HepG2 (cell line): ENCODE data around the gene DDIT4. TPM values are rescaled to one million over a fixed set of nuclear protein-coding genes. Genes with fewer than 3 reads are reported as not detected.
A peak's percentile ranks its signal among the peaks of the same experiment; 100 is the strongest.

Source experiments
- ATRX ChIP-seq: sonication (generic); formaldehyde crosslinking; IDR thresholded peaks from 2 replicates; pipeline ENCODE4 v1.4.0; 2020; ENCODE audit warnings: missing genetic modification reagents, borderline replicate concordance
- CBX1 ChIP-seq: IDR thresholded peaks from one replicate; pipeline ENCODE4 v1.6.1; 2016; ENCODE audit warnings: antibody characterized with exemption, low read depth
- CENPX ChIP-seq: sonication (generic); formaldehyde crosslinking; IDR thresholded peaks from 2 replicates; pipeline ENCODE4 v1.9.0; 2021; ENCODE audit warnings: mild to moderate bottlenecking, missing genetic modification reagents, moderate library complexity
- CHD2 ChIP-seq: IDR thresholded peaks from 2 replicates; pipeline ENCODE4 v1.6.1; 2011; ENCODE audit warnings: low read depth, low read length, improper control_type of control experiment
- HNF4A ChIP-seq: sonication (generic); formaldehyde crosslinking; IDR thresholded peaks from 2 replicates; pipeline ENCODE4 v1.4.0; 2020; ENCODE audit warnings: missing genetic modification reagents
- RARG ChIP-seq: sonication (generic); formaldehyde crosslinking; IDR thresholded peaks from 2 replicates; pipeline ENCODE4 v1.4.0; 2020; ENCODE audit warnings: low read depth, mild to moderate bottlenecking, missing genetic modification reagents
- RELA ChIP-seq: sonication (generic); formaldehyde crosslinking; IDR thresholded peaks from 2 replicates; pipeline ENCODE4 v1.4.0; 2020; ENCODE audit warnings: missing genetic modification reagents
- SMAD1 ChIP-seq: sonication (generic); formaldehyde crosslinking; IDR thresholded peaks from 2 replicates; pipeline ENCODE4 v1.4.0; 2020; ENCODE audit warnings: missing genetic modification reagents, low read depth, mild to moderate bottlenecking, borderline replicate concordance
- SRSF4 ChIP-seq: fragments of 200-400 bp; formaldehyde crosslinking; IDR thresholded peaks from one replicate; pipeline ENCODE4 v1.6.1; 2018; ENCODE audit warnings: mild to moderate bottlenecking, low read depth, low read length, moderate library complexity; ENCODE audit not compliant: poor library complexity, severe bottlenecking
- YEATS2 ChIP-seq: sonication (generic); formaldehyde crosslinking; IDR thresholded peaks from 2 replicates; pipeline ENCODE4 v1.4.0; 2020; ENCODE audit warnings: missing genetic modification reagents, borderline replicate concordance
- ZFP36L2 ChIP-seq: sonication (generic); formaldehyde crosslinking; IDR thresholded peaks from 2 replicates; pipeline ENCODE4 v1.4.0; 2020; ENCODE audit warnings: missing genetic modification reagents
- ZFY ChIP-seq: sonication (generic); formaldehyde crosslinking; IDR thresholded peaks from 2 replicates; pipeline ENCODE4 v1.4.0; 2020; ENCODE audit warnings: missing genetic modification reagents
- ZNF383 ChIP-seq: sonication (generic); formaldehyde crosslinking; IDR thresholded peaks from 2 replicates; pipeline ENCODE4 v1.4.0; 2020; ENCODE audit warnings: missing genetic modification reagents, mild to moderate bottlenecking, borderline replicate concordance
- ZNF441 ChIP-seq: sonication (generic); formaldehyde crosslinking; IDR thresholded peaks from 2 replicates; pipeline ENCODE4 v1.7.0; 2021; ENCODE audit warnings: missing genetic modification reagents, borderline replicate concordance
- ZNF484 ChIP-seq: sonication (generic); formaldehyde crosslinking; IDR thresholded peaks from 2 replicates; pipeline ENCODE4 v1.5.1; 2020; ENCODE audit warnings: mild to moderate bottlenecking, low read depth, missing genetic modification reagents, borderline replicate concordance
- ZNF558 ChIP-seq: sonication (generic); formaldehyde crosslinking; IDR thresholded peaks from 2 replicates; pipeline ENCODE4 v1.9.0; 2022; ENCODE audit warnings: mild to moderate bottlenecking, missing genetic modification reagents, borderline replicate concordance
- ZNF562 ChIP-seq: sonication (generic); formaldehyde crosslinking; IDR thresholded peaks from 2 replicates; pipeline ENCODE4 v1.8.0; 2022; ENCODE audit warnings: missing genetic modification reagents, borderline replicate concordance
- ZNF563 ChIP-seq: sonication (generic); formaldehyde crosslinking; IDR thresholded peaks from 2 replicates; pipeline ENCODE4 v1.8.0; 2022; ENCODE audit warnings: mild to moderate bottlenecking, moderate library complexity, missing genetic modification reagents
- ZNF644 ChIP-seq: IDR thresholded peaks from 2 replicates; pipeline ENCODE4 v1.6.1; 2016; ENCODE audit warnings: low read depth
- ZNF652 ChIP-seq: IDR thresholded peaks from 2 replicates; pipeline ENCODE4 v1.6.1; 2016; ENCODE audit warnings: low read depth, borderline replicate concordance
- ZNF761 ChIP-seq: sonication (generic); formaldehyde crosslinking; conservative IDR thresholded peaks from 2 replicates; pipeline ENCODE4 v1.4.0; 2020; ENCODE audit warnings: mild to moderate bottlenecking, missing genetic modification reagents
- ZNF773 ChIP-seq: sonication (generic); formaldehyde crosslinking; IDR thresholded peaks from 2 replicates; pipeline ENCODE4 v1.4.0; 2020; ENCODE audit warnings: missing genetic modification reagents, borderline replicate concordance
- ZSCAN12 ChIP-seq: sonication (generic); formaldehyde crosslinking; IDR thresholded peaks from 2 replicates; pipeline ENCODE4 v1.9.0; 2021; ENCODE audit warnings: mild to moderate bottlenecking, missing genetic modification reagents
- polyA plus RNA-seq, 8 experiments: library from polyadenylated mRNA; depleted of rRNA in 3 of 8; stranded (reverse) in 7 of 8; unstranded in 1 of 8; fragments of >200 nt; fragmentation: Illumina TruSeq in 4 of 8; extraction: Trizol in 4 of 8; gene quantifications; 2 replicates each; pipeline versions ENCODE4 v1.2.1 to v1.2.3, GENCODE V29; 2011 to 2016; ENCODE audit warnings: low read depth in 4 of 8, missing spikeins in 1 of 8, mixed read lengths in 1 of 8; ENCODE audit not compliant: insufficient read depth in 1 of 8
- total RNA-seq, 5 experiments: library from RNA; depleted of rRNA; stranded (reverse); fragments of >200 nt; fragmentation: Illumina TruSeq; extraction: Trizol; gene quantifications; 2 replicates each; pipeline ENCODE4 v1.2.3, GENCODE V29; 2016; ENCODE audit warnings: low read depth in 1 of 5
- TF ChIP-seq, protein P1 (sequence below): sonication (generic); formaldehyde crosslinking; IDR thresholded peaks from 2 replicates; pipeline ENCODE4 v1.8.1; 2023; ENCODE audit warnings: mild to moderate bottlenecking, missing genetic modification reagents
- TF ChIP-seq, protein P2 (sequence below): sonication (generic); formaldehyde crosslinking; IDR thresholded peaks from 2 replicates; pipeline ENCODE4 v1.4.0; 2020; ENCODE audit warnings: mild to moderate bottlenecking, missing genetic modification reagents
- TF ChIP-seq, protein P3 (sequence below): sonication (generic); formaldehyde crosslinking; IDR thresholded peaks from 2 replicates; pipeline ENCODE4 v1.8.0; 2022; ENCODE audit warnings: mild to moderate bottlenecking, missing genetic modification reagents, moderate library complexity
- TF ChIP-seq, protein P4 (sequence below): sonication (generic); formaldehyde crosslinking; IDR thresholded peaks from 2 replicates; pipeline ENCODE4 v1.8.1; 2023; ENCODE audit warnings: mild to moderate bottlenecking, inconsistent platforms, moderate library complexity, missing genetic modification reagents, borderline replicate concordance

Gene DDIT4
- total and polyA plus RNA-seq, 2 of the 13 experiments (the other 11 are each of a cell fraction or from before 2014, with no cell fraction given): 35.6 to 40.7 TPM

DNA sequence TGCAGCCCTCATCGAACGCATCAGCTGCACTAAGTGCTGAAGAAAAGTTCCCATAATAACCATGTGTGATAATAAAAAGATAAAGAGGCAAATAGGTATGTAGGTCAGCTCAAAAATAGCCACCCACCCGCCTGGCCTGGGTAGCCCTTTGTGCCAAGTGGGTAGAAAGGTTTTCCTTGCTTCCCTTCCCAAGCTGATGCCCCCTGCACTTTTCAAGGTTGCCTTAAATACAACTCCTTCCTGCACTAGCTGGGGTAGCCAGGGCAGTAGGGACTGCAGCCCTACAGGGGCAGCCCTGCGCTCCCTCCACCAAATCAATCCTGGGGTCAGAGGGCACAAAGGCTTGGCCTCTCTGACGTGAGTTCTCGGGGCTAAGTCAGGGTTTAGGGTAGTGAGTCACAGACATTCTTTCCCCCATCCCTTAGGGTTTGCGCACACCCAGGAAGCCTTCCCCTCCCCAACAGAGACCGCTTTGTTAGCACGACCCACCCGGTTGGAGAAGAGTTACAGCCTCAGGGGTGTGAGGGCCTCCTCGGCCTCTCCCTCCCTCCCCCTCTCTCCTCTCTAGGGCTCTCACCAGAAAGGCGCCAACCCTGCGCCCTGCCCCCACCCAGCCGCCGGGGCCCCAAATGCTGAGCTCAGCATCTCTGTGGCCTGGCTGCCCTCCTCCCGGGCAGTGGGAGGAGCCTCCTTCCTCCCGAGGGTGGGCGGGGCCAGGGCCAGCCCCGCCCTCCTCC is 13.3 kb upstream of the DDIT4 start (continued):
- TF ChIP-seq, protein P1, sequence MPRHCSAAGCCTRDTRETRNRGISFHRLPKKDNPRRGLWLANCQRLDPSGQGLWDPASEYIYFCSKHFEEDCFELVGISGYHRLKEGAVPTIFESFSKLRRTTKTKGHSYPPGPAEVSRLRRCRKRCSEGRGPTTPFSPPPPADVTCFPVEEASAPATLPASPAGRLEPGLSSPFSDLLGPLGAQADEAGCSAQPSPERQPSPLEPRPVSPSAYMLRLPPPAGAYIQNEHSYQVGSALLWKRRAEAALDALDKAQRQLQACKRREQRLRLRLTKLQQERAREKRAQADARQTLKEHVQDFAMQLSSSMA: peak; percentile 59; the same call in 1 of the 2 replicates
- TF ChIP-seq, protein P2, sequence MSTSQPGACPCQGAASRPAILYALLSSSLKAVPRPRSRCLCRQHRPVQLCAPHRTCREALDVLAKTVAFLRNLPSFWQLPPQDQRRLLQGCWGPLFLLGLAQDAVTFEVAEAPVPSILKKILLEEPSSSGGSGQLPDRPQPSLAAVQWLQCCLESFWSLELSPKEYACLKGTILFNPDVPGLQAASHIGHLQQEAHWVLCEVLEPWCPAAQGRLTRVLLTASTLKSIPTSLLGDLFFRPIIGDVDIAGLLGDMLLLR: no peak
- TF ChIP-seq RELA (CRISPR knock-in tag): peak; percentile 11; the same call in 1 of the 2 replicates
- no peak for TF ChIP-seq SMAD1
- no peak for TF ChIP-seq ZNF562 (CRISPR knock-in tag)
- no peak for TF ChIP-seq ZNF644 (CRISPR knock-in tag)
- TF ChIP-seq YEATS2 (CRISPR knock-in tag): no peak
- TF ChIP-seq ZSCAN12 (CRISPR knock-in tag): no peak
- TF ChIP-seq ATRX: no peak
- no peak; the same call in 1 of the 2 replicates for TF ChIP-seq RARG (CRISPR knock-in tag)
- no peak; the same call in 1 of the 2 replicates for TF ChIP-seq ZNF563 (CRISPR knock-in tag)
- TF ChIP-seq ZNF558 (CRISPR knock-in tag): peak; percentile 19; the same call in 1 of the 2 replicates
- peak; percentile 45 for TF ChIP-seq HNF4A (CRISPR knock-in tag)
- no peak; the same call in 1 of the 2 replicates for TF ChIP-seq ZNF761
- no peak for TF ChIP-seq CBX1
- TF ChIP-seq ZNF484 (CRISPR knock-in tag): no peak
- TF ChIP-seq, protein P3, sequence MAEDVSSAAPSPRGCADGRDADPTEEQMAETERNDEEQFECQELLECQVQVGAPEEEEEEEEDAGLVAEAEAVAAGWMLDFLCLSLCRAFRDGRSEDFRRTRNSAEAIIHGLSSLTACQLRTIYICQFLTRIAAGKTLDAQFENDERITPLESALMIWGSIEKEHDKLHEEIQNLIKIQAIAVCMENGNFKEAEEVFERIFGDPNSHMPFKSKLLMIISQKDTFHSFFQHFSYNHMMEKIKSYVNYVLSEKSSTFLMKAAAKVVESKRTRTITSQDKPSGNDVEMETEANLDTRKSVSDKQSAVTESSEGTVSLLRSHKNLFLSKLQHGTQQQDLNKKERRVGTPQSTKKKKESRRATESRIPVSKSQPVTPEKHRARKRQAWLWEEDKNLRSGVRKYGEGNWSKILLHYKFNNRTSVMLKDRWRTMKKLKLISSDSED: no peak
- no peak; the same call in 1 of the 2 replicates for TF ChIP-seq ZNF652 (CRISPR knock-in tag)
- no peak for TF ChIP-seq SRSF4
- TF ChIP-seq ZNF773 (CRISPR knock-in tag): no peak
- TF ChIP-seq ZFY (CRISPR knock-in tag): no peak; the same call in 1 of the 2 replicates
- TF ChIP-seq CENPX (CRISPR knock-in tag): no peak
- TF ChIP-seq, protein P4, sequence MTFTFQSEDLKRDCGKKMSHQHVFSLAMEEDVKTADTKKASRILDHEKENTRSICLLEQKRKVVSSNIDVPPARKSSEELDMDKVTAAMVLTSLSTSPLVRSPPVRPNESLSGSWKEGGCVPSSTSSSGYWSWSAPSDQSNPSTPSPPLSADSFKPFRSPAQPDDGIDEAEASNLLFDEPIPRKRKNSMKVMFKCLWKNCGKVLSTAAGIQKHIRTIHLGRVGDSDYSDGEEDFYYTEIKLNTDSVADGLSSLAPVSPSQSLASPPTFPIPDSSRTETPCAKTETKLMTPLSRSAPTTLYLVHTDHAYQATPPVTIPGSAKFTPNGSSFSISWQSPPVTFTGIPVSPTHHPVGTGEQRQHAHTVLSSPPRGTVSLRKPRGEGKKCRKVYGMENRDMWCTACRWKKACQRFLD: no peak
- peak; percentile 36; the same call in 1 of the 2 replicates for TF ChIP-seq ZNF441 (CRISPR knock-in tag)
- no peak for TF ChIP-seq ZNF383 (CRISPR knock-in tag)
- TF ChIP-seq CHD2: 0 out of 2 replicates have a peak, but pooled peaks have one; percentile 33
- TF ChIP-seq ZFP36L2 (CRISPR knock-in tag): no peak
